Kidney glomerular epithelial cell (primary cell): ENCODE data around the gene RNASEH2C.
A peak's percentile ranks its signal among the peaks of the same experiment; 100 is the strongest.
"Not testable (repeated sequence)": the region's sequence is repeated elsewhere in the genome, so short reads cannot be mapped to it uniquely, and the experiment has no call there.

ENCODE experiments used
- DNase-seq: peaks from one replicate; lab custom pipeline; 2025; lab: John Stamatoyannopoulos, UW

RNASEH2C gene

GRCh38 chr11:65683480-65683879 lies 37.1 kb downstream of the RNASEH2C start:
- not testable (repeated sequence) for DNase-seq

GRCh38 chr11:65680192-65680743 lies 40.3 kb downstream of the RNASEH2C start:
- DNase-seq, result no peak

- DNase-seq, result no peak
Observed at GRCh38 chr11:65672982-65673381, 47.6 kb downstream of the RNASEH2C start.

- DNase-seq, result peak; percentile 8
Observed at GRCh38 chr11:65672180-65672860, 48.3 kb downstream of the RNASEH2C start.
